Renal pelvis (tissue), 4 donors: Measurements from ENCODE around the gene DDX5. TPM values are rescaled to one million over a fixed set of nuclear protein-coding genes. Genes with fewer than 3 reads are reported as not detected.

Source experiments
- DNase-seq: peaks from one replicate; pipeline ENCODE4 v3.0.0-alpha.2; 2013
- polyA plus RNA-seq, 3 donors: library from polyadenylated mRNA; unstranded; fragments of 120-200 nt; gene quantifications; one replicate each; pipeline ENCODE4 v1.2.1, GENCODE V29; 2013; ENCODE audit not compliant: insufficient read length in 3 of 3

DDX5 gene
- polyA plus RNA-seq, 3 donors: 749 to 832 (median 771) TPM

GRCh38 chr17:64459284-64459747 is 46.8 kb downstream of the DDX5 start:
- no peak for DNase-seq

GRCh38 chr17:64458756-64459155 is 47.3 kb downstream of the DDX5 start:
- DNase-seq: no peak

- DNase-seq: no peak
Observed at GRCh38 chr17:64457156-64457555, 48.9 kb downstream of the DDX5 start.

- DNase-seq: no peak
Observed at GRCh38 chr17:64455993-64456885, 49.9 kb downstream of the DDX5 start.

GRCh38 chr17:64449545-64449944 is 56.5 kb downstream of the DDX5 start:
- no peak for DNase-seq

- DNase-seq: no peak
Observed at GRCh38 chr17:64448665-64449512, 57.2 kb downstream of the DDX5 start, which contains the start of gene MILR1. MILR1 (plus strand) TSS chr17:64449115; CDS start chr17:64449169, 54 bp downstream.

Other genes with a start within 250 kb of the DDX5 start
- 10 to 100 TPM; 24.1 to 30.4 (median 27.1) TPM for gene TEX2, start 243.0 kb downstream of the DDX5 start, polyA plus RNA-seq
- gene PECAM1, start 115.4 kb downstream of the DDX5 start, polyA plus RNA-seq: 100 to 1,000 TPM in 2 of 3 donors, 10 to 100 TPM in 1; 90.7 to 110 (median 104) TPM
- gene MILR1, start 57.2 kb downstream of the DDX5 start, polyA plus RNA-seq: 1 to 10 TPM; 2.0 to 2.9 (median 2.6) TPM
- gene POLG2, start 9.2 kb downstream of the DDX5 start, polyA plus RNA-seq: 10 to 100 TPM; 22.9 to 46.5 (median 43.3) TPM
- gene CEP95, start 688 bp upstream of the DDX5 start, polyA plus RNA-seq: 100 to 1,000 TPM in 2 of 3 donors, 10 to 100 TPM in 1; 78.0 to 166 (median 152) TPM
- gene SMURF2, start 156.0 kb upstream of the DDX5 start, polyA plus RNA-seq: 10 to 100 TPM; 28.4 to 35.6 (median 33.3) TPM